Gastroesophageal sphincter (tissue), 4 donors: Measurements from ENCODE around the gene SMPD3. TPM values are rescaled to one million over a fixed set of nuclear protein-coding genes. Genes with fewer than 3 reads are reported as not detected.

Experiments
- ATAC-seq: fragments of 150-250 bp; one replicate; pipeline ENCODE4 v1.9.1; 2016; ENCODE audit warnings: mild to moderate bottlenecking, moderate library complexity
- H3K27ac ChIP-seq, 4 donors: fragments of 200-600 bp; sonication (generic) in 3 of 4; 1 replicate in 3 of 4; 2 replicates in 1 of 4; pipeline ENCODE4 v1.5.1; 2016 to 2019
- H3K27me3 ChIP-seq: fragments of 200-600 bp; sonication (generic); one replicate; pipeline ENCODE4 v1.5.1; 2019
- H3K36me3 ChIP-seq, 2 donors: fragments of 200-600 bp; sonication (generic); one replicate each; pipeline ENCODE4 v1.5.1; 2019; ENCODE audit warnings: control low read depth in 1 of 2
- H3K4me1 ChIP-seq, 3 donors: fragments of 200-600 bp; sonication (generic); 1 replicate in 2 of 3; 2 replicates in 1 of 3; pipeline ENCODE4 v1.5.1; 2016 to 2019; ENCODE audit warnings: control low read depth in 2 of 3
- H3K4me3 ChIP-seq, 2 donors: fragments of 200-600 bp; sonication (generic); one replicate each; pipeline ENCODE4 v1.5.1; 2019; ENCODE audit warnings: mild to moderate bottlenecking in 1 of 2, moderate library complexity in 1 of 2
- H3K9me3 ChIP-seq, 3 donors: fragments of 200-600 bp; sonication (generic); one replicate each; pipeline ENCODE4 v1.5.1; 2017 to 2019; ENCODE audit warnings: control low read depth in 2 of 3
- EP300 ChIP-seq: sonication (generic); formaldehyde crosslinking; IDR thresholded peaks from one replicate; pipeline ENCODE4 v1.6.1; 2017; ENCODE audit warnings: antibody characterized with exemption, mild to moderate bottlenecking
- POLR2A ChIP-seq, 2 donors: fragments of 450-650 bp; IDR thresholded peaks; one replicate each; pipeline ENCODE4 v1.6.1; 2017; ENCODE audit warnings: antibody characterized with exemption in 2 of 2, mild to moderate bottlenecking in 2 of 2, moderate library complexity in 1 of 2
- POLR2AphosphoS5 ChIP-seq: sonication (generic); formaldehyde crosslinking; IDR thresholded peaks from one replicate; pipeline ENCODE4 v1.6.1; 2017; ENCODE audit warnings: antibody characterized with exemption
- WGBS, 2 donors: methylation state at CpG; one replicate each; pipeline ENCODE4 v1.1.5; 2018; ENCODE audit warnings: low coverage in 1 of 2; 5-methylcytosine and 5-hydroxymethylcytosine counted together
- total RNA-seq, 4 donors: library from RNA; depleted of rRNA; stranded (reverse); fragments of >200 nt; gene quantifications; one replicate each; pipeline ENCODE4 v1.1.0, GENCODE V29; 2016
- TF ChIP-seq, protein P1 (sequence below), 4 experiments: fragments of 200-600 bp in 2 of 4; fragments of 450-650 bp in 2 of 4; sonication (generic) in 1 of 4; IDR thresholded peaks; one replicate each; pipeline ENCODE4 v1.5.1; 2017 to 2019; ENCODE audit warnings: antibody characterized with exemption in 4 of 4, mild to moderate bottlenecking in 2 of 4, moderate library complexity in 2 of 4

The SMPD3 gene
- total RNA-seq, 4 donors from 2014 or later = 0.08 to 0.94 (median 0.77) TPM; not detected in 1

DNA sequence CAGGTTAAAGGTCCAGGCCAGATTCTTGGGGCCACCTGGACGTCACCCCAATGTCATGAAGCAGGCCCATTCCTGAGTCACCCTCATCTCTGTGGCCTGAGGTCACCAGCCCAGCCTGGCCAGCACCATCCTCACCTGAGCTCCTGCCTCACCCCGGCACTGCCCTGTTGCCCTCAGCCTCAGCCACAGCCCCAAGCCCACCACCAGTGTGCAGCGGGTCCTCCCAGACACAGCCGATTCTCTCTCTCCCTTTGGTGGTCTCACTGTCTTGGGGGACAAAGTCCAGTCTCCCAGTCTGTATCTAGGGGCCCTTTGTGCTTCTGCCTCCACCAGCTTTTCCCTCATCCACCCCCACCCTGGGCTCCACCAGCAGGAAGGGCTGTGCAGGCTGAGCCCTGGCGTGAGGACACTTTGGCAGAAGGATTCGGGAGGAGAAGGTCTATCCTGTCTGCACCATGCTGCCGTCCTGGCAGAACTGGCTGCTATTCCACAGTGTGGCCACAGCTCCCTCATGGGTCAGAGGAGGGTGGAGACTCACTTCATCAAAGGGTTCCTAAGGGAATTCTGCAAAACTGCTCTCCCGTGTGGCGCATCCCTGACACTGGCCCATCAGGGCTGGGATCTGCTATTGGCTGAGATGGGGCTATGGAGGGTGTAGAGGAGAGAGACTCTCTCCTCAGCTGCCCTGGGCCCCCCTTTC, 73.2 kb downstream of the SMPD3 start:
- TF ChIP-seq POLR2AphosphoS5 = no peak
- no peak for TF ChIP-seq EP300
- TF ChIP-seq POLR2A (IDR thresholded peaks at IDR 0.05) = no peak
- TF ChIP-seq, protein P1, sequence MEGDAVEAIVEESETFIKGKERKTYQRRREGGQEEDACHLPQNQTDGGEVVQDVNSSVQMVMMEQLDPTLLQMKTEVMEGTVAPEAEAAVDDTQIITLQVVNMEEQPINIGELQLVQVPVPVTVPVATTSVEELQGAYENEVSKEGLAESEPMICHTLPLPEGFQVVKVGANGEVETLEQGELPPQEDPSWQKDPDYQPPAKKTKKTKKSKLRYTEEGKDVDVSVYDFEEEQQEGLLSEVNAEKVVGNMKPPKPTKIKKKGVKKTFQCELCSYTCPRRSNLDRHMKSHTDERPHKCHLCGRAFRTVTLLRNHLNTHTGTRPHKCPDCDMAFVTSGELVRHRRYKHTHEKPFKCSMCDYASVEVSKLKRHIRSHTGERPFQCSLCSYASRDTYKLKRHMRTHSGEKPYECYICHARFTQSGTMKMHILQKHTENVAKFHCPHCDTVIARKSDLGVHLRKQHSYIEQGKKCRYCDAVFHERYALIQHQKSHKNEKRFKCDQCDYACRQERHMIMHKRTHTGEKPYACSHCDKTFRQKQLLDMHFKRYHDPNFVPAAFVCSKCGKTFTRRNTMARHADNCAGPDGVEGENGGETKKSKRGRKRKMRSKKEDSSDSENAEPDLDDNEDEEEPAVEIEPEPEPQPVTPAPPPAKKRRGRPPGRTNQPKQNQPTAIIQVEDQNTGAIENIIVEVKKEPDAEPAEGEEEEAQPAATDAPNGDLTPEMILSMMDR (IDR thresholded peaks at IDR 0.05) = no peak
- no peaks in the 10 kb centered on the region for H3K9me3 ChIP-seq
- H3K4me1 ChIP-seq = no peaks in the 10 kb centered on the region
- WGBS, 2 donors = 80 to 93% methylated on average over 2 of the region's 9 CpGs
- no peak overlapping the region for H3K4me3 ChIP-seq
- no peak for ATAC-seq
- no peak overlapping the region for H3K27ac ChIP-seq
- H3K36me3 ChIP-seq = no peaks in the 10 kb centered on the region
- H3K27me3 ChIP-seq = no peaks in the 10 kb centered on the region

DNA sequence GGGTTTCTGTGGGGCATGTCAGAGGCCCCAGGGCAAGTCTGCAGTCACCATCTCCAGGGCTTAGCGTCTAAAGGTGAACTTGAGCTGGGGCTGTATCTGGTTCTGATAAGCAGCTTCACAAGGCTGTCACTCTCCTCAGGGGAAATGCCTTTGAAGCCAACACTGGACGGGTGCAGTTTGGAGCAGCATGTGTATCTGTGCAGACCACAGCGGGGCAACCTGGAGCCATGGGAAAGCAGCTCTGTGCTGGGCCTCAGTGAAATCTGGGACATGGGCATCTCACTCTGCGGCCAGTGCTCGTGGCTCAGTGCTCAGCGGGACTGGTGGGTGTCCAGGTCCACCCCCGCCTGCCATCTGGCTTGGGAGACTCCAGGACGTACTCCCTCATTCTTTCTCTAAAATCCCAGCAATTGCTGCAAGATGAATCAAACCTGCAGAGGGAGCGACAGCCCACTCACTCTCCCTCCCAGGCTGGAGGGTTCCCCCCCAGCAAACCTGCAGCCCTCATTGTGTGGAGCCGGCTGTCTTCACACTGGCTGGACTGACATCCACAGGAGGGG, 74.0 kb downstream of the SMPD3 start:
- no peaks in the 10 kb centered on the region for H3K36me3 ChIP-seq
- H3K27me3 ChIP-seq = no peaks in the 10 kb centered on the region
- no peaks in the 10 kb centered on the region for H3K4me1 ChIP-seq
- H3K4me3 ChIP-seq = no peak overlapping the region
- TF ChIP-seq, protein P1 (IDR thresholded peaks at IDR 0.05) = no peak
- TF ChIP-seq POLR2AphosphoS5 (no peak), POLR2A (IDR thresholded peaks at IDR 0.05) (no peak), EP300 (no peak)
- no peak for ATAC-seq
- H3K9me3 ChIP-seq = no peaks in the 10 kb centered on the region
- WGBS, 2 donors = 60% methylated on average over 2 of the region's 10 CpGs; no CpG with 5 or more reads in 1 of the 2 donors
- no peak overlapping the region for H3K27ac ChIP-seq

DNA sequence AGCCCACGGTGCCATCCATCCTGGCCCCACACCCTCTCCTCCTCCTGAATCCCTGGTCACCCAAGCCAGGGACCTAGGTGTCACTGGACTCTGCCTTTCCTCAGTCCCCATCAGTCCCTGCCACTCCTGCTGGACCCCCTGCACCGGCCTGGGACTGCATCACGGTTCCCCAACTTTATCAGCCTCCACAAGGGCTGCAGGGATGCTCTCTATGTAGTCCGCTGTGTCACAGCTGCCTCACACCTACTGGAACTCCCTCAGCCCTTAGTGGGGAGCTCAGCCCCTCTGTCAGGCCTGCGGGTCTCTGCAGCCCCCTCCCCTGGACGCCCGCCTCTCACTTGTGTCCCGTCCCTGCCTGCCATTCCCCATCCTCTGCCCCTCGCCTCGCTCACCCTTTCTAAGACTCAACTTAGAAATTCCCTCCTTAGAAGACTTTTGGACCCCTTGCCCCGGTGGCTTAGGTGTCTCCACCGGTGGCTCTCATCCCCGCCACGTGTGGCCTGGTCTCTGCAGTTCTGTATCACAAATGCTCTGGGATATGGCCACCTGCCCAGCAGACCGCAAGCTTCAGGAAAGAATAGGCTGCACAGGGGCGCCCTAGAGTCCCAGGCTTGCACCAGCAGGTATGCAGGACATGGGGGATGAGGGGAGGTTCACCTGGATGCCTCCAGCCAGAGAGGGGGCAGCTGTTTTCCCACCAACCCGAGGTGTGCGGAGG, 74.6 kb downstream of the SMPD3 start:
- no peak for TF ChIP-seq POLR2AphosphoS5
- TF ChIP-seq, protein P1 (IDR thresholded peaks at IDR 0.05) = no peak
- no peak for TF ChIP-seq POLR2A (IDR thresholded peaks at IDR 0.05)
- Histone ChIP-seq H3K36me3 (no peaks in the 10 kb centered on the region), H3K4me1 (no peaks in the 10 kb centered on the region), H3K27me3 (peaks cover 3% of the 10 kb centered on the region), H3K4me3 (no peak overlapping the region), H3K9me3 (no peaks in the 10 kb centered on the region), H3K27ac (no peak overlapping the region)
- WGBS, 2 donors = 52 to 80% methylated on average over 3 to 6 of the region's 18 CpGs
- no peak for ATAC-seq

GRCh38 chr16:68372806-68373205, 75.5 kb downstream of the SMPD3 start:
- ATAC-seq = no peak
- TF ChIP-seq POLR2AphosphoS5 (no peak), EP300 (no peak), POLR2A (IDR thresholded peaks at IDR 0.05) (no peak)
- TF ChIP-seq, protein P1 (IDR thresholded peaks at IDR 0.05) = no peak
- WGBS, 2 donors = no CpG with 5 or more reads among the region's 8 CpGs

More at GRCh38 chr16:68372806-68373205, 75.5 kb downstream of the SMPD3 start:
- Histone ChIP-seq H3K4me1 (no peaks in the 10 kb centered on the region), H3K27ac (no peak overlapping the region), H3K4me3 (no peak overlapping the region), H3K27me3 (peaks cover 11% of the 10 kb centered on the region), H3K36me3 (no peaks in the 10 kb centered on the region), H3K9me3 (no peaks in the 10 kb centered on the region)
